AG04449 (cell line): ENCODE results near the gene MAST2.
"Not testable (repeated sequence)": the region's sequence is repeated elsewhere in the genome, so short reads cannot be mapped to it uniquely, and the experiment has no call there.

Experiments used
- CTCF ChIA-PET: fragments of 350-600 bp; formaldehyde crosslinking; extraction: SDS; loops from one replicate; lab custom pipeline; 2021; ENCODE audit warnings: antibody characterized with exemption; lab: Yijun Ruan, JAX
- POLR2A ChIA-PET: fragments of 400-600, 350-600 bp; formaldehyde crosslinking; extraction: SDS; loops from one replicate; lab custom pipeline; 2020; ENCODE audit warnings: antibody characterized with exemption, inconsistent platforms; lab: Yijun Ruan, JAX
- DNase-seq: peaks from one replicate; pipeline ENCODE4 v3.0.0-alpha.2; 2010; ENCODE audit warnings: low read depth, low spot score
- H3K4me3 ChIP-seq: 2 replicates; pipeline ENCODE4 v1.5.1; 2011; ENCODE audit warnings: low read depth, mild to moderate bottlenecking, control low read depth, low read length
- TF ChIP-seq, protein P1 (sequence below): IDR thresholded peaks from one replicate; pipeline ENCODE4 v1.5.1; 2011; ENCODE audit warnings: mild to moderate bottlenecking, moderate library complexity, low read length, control low read depth, inconsistent platforms; ENCODE audit not compliant: insufficient read depth; ENCODE audit errors: missing control alignments

Gene MAST2

DNA sequence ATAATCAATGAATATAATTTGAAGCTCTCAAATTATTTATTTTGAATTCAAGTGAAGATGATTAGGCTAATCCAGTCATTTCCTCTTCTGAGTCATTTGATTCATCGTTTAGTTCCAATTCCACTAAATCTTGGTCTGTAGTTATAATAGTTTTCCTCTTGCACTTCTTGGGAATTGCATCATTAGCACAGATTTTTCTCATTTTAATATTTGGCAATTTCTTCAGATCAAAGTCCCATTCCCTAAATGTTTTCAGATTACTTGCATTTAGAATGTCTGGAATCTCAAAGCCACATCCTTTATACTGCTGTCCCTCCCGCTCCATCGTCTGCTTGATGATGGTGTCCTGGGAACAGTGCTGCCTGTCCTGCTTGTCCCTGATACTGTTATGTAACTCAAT lies 43.5 kb downstream of the MAST2 start:
- CTCF ChIA-PET, result no interaction called here
- peak; percentile 55 for DNase-seq
- POLR2A ChIA-PET, result interaction anchor here (0.6 to 1.2 kb wide), 2 partner anchors 183 to 325 kb away, joined by 3 read pairs; partner anchors contain the start of gene PRDX1
- TF ChIP-seq, protein P1, sequence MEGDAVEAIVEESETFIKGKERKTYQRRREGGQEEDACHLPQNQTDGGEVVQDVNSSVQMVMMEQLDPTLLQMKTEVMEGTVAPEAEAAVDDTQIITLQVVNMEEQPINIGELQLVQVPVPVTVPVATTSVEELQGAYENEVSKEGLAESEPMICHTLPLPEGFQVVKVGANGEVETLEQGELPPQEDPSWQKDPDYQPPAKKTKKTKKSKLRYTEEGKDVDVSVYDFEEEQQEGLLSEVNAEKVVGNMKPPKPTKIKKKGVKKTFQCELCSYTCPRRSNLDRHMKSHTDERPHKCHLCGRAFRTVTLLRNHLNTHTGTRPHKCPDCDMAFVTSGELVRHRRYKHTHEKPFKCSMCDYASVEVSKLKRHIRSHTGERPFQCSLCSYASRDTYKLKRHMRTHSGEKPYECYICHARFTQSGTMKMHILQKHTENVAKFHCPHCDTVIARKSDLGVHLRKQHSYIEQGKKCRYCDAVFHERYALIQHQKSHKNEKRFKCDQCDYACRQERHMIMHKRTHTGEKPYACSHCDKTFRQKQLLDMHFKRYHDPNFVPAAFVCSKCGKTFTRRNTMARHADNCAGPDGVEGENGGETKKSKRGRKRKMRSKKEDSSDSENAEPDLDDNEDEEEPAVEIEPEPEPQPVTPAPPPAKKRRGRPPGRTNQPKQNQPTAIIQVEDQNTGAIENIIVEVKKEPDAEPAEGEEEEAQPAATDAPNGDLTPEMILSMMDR, result no peak
- no peak overlapping the region for H3K4me3 ChIP-seq

DNA sequence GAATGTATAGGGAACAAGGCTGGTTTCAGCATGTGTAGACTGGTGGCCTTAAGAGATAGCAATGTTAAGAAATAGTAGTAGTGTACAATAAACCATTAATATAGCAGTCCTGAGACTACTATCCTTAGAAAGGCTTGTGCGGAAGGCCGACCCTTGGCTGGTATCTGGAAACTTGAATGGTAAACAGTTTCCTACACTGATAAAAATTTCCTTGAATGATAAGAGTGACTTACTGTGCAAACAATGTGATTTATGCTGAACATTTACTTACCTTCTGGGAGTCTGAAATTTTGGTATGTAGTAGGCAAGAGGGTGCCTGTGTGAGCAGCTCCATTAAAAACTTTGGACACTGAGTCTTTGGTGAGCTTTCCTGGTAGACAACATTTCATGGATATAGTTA lies 44.7 kb downstream of the MAST2 start:
- TF ChIP-seq, protein P1, result no peak
- H3K4me3 ChIP-seq, result no peak overlapping the region
- no peak for DNase-seq
- ChIA-PET CTCF (no interaction called here), POLR2A (interaction anchor here (0.6 to 1.2 kb wide), 2 partner anchors 79 to 326 kb away, joined by 3 to 4 read pairs; partner anchors contain the start of gene PRDX1)

DNA sequence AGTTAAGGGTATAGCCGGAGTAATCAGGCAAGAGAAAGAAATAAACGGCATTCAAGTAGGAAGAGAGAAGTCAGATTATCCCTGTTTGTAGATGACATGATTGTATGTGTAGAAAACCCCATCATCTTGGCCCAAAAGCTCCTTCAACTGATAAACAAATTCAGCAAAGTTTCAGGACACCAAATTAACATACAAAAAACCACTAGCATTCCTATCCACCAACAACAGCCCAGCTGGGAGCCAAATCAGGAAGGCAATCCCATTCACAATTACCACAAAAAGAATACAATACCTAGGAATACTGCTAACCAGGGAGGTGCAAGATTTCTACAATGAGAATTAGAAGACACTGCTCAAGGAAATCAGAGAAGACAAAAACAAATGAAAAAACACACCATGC lies 45.3 kb downstream of the MAST2 start:
- ChIA-PET POLR2A (interaction anchor here (1.2 kb wide), 1 partner anchor 327 kb away, joined by 3 read pairs; the partner anchor contains the start of gene PRDX1), CTCF (no interaction called here)
- no peak for DNase-seq
- no peak overlapping the region for H3K4me3 ChIP-seq
- TF ChIP-seq, protein P1, result no peak

DNA sequence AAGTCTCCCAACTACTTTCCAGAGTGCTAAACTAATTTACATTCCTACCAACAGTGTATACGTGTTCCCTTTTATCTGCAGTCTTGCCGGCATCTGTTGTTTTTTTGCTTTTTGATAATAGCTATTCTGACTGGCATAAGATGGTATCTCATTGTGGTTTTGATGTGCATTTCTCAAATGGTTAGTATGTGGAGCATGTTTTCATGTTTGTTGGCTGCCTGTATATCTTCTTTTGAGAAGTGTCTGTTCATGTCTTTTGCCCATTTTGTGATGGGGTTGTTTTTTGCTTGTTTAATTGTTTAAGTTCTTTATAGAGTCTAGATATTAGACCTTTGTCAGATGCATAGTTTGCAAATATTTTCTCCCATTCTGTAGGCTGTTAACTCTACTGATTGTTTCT lies 46.6 kb downstream of the MAST2 start:
- TF ChIP-seq, protein P1, result no peak
- POLR2A ChIA-PET, result no interaction called here
- no peak overlapping the region for H3K4me3 ChIP-seq
- CTCF ChIA-PET, result no interaction called here
- no peak for DNase-seq

DNA sequence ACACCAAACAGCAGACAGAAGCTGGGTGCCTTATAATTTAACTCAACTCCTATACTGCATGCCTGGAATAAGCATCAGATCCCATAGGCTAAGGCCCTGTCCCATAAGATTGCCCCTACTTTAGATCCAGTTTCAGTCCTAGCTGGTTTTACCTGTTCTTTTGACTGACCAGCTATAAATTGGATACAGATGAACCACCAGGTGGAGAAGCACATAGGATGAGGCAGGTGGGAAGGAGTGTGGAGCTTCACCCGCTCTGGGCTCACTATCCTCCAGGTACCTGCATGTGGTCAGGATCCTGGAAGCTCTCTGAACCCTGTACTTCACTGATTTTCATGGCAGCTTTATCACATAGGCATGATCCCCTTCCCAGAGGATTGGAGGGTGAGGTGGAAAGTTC lies 51.3 kb downstream of the MAST2 start:
- ChIA-PET CTCF (interaction anchor here (0.7 kb wide), 1 partner anchor 11 kb away, joined by 3 read pairs; no protein-coding TSS in a partner anchor), POLR2A (interaction anchor here (0.7 kb wide), 1 partner anchor 199 kb away, joined by 3 read pairs; no protein-coding TSS in a partner anchor)

DNA sequence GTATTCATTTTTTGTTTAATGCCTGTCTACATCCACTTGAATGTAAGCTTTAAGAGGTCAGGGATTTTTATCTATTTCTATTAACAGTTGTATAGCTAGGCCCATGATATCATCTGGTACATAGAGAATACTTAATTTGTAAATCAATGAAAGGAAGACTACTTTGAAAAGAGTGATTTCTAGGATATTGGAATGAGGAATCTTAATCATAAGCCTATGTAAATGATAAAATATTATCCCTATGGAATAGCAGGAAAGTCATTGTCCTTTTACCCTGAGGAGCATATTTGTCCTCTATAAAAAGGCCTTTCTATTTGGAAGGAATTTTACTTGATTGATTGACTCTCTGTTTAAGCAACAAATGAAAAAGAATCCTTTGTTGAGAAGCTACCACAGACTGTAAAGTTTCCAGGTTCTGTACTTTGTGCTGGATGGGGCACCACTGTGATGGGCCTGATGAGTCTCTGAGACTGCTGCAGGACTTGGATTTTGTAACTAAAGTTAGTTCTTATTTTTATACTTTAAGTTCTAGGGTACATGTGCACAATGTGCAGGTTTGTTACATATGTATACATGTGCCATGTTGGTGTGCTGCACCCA lies 53.8 kb downstream of the MAST2 start:
- TF ChIP-seq, protein P1, result no peak
- no peak for DNase-seq
- H3K4me3 ChIP-seq, result no peak overlapping the region
- POLR2A ChIA-PET, result interaction anchor here (0.6 kb wide), 1 partner anchor 274 kb away, joined by 4 read pairs; no protein-coding TSS in a partner anchor
- CTCF ChIA-PET, result no interaction called here

More for the DNA sequence above, 51.3 kb downstream of the MAST2 start:
- TF ChIP-seq, protein P1, result no peak
- H3K4me3 ChIP-seq, result no peak overlapping the region
- no peak for DNase-seq

DNA sequence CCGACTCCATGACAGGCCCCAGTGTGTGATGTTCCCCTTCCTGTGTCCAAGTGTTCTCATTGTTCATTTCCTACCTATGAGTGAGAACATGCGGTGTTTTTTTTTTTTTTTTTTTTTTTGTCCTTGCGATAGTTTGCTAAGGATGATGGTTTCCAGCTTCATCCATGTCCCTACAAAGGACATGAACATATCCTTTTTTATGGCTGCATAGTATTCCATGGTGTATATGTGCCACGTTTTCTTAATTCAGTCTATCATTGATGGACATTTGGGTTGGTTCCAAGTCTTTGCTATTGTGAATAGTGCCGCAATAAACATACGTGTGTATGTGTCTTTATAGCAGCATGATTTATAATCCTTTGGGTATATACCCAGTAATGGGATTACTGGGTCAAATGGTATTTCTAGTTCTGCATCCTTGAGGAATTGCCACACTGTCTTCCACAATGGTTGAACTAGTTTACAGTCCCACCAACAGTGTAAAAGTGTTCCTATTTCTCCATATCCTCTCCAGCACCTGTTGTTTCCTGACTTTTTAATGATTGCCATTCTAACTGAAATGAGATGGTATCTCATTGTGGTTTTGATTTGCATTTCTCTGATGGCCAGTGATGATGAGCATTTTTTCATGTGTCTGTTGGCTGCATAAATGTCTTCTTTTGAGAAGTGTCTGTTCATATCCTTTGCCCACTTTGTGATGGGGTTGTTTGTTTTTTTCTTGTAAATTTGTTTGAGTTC lies 54.5 kb downstream of the MAST2 start:
- CTCF ChIA-PET, DNase-seq, H3K4me3 ChIP-seq: not testable (repeated sequence)
- POLR2A ChIA-PET, result interaction anchor here (0.6 kb wide), 1 partner anchor 273 kb away, joined by 4 read pairs; no protein-coding TSS in a partner anchor
